ENCODE data around the gene RTL10.
"Not testable (repeated sequence)": the region's sequence is repeated elsewhere in the genome, so short reads cannot be mapped to it uniquely, and the experiment has no call there.

RTL10 gene

GRCh38 chr22:19843107-19843856 is 11.4 kb downstream of the RTL10 start:
- no peak for DNase-seq (ENCODE audit: low spot score)

DNA sequence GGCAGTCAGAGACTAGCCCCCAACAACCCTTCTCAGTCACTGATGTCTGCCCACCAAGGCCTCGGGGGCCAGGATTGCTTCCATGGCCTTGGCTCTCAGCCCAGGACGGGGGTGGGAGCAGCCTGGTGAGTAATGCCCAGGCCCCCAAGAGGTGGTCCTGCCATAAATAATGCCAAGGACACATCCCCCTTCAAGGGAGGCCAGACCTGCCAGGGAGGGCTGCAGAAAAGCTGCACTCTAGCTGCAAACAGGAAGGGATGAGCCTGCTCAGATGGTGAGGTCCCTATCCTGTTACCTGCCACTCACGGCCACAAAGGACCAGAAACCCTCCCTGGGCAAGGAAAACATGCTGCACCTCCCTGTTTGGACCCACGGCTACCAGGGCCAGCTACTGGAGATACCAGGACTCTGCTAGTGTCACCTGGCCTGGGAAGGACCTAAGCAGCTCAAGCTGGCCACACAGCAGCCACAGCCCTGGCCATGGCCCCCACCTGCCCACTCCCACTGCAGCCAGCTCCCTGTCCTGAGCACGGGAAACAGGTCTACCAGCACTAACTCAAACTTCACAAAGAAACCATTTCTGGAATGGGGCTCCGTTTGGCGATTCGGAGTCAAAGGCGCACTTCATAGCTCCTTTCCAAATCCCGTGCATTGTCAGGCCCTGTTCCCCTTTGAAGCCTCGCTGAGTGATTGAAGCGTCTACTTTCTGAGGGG is 12.1 kb downstream of the RTL10 start:
- no peak for DNase-seq (ENCODE audit: low spot score)

DNA sequence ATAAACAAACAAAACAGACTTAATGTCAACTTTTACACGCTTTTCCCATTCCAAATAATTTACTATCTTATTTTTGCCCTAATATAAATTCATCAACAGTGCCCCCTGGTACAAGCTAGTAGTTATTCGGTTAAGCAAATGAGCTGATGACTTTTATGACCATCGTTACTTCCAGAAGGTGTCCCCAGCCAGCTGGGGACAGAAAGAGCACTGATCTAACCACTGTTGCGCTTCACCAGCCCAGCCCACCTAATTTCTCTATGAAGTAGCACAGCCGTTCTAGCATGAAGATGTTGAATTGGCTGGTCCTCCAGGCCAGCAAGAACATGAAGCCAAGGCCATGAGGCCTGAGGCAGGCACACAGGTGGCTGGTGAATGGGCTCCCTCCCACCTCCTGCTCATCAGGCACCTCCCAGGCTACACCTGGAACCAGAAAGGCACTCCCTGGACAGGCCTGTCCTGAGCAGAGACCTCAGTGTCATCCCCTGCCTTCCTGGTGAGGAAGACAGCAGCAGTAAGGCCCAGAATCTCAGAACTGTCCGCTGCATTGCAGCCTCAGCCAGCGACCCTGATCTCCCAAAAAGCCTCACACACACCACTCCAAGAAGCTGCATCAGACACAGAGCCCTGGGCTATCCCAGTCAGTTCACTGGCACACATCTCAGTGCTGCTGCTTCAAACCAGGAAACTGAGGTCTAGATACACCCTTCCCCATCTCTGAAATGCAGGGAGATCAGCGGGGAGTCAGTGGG is 12.9 kb downstream of the RTL10 start:
- DNase-seq (ENCODE audit: low spot score), result no peak

DNA sequence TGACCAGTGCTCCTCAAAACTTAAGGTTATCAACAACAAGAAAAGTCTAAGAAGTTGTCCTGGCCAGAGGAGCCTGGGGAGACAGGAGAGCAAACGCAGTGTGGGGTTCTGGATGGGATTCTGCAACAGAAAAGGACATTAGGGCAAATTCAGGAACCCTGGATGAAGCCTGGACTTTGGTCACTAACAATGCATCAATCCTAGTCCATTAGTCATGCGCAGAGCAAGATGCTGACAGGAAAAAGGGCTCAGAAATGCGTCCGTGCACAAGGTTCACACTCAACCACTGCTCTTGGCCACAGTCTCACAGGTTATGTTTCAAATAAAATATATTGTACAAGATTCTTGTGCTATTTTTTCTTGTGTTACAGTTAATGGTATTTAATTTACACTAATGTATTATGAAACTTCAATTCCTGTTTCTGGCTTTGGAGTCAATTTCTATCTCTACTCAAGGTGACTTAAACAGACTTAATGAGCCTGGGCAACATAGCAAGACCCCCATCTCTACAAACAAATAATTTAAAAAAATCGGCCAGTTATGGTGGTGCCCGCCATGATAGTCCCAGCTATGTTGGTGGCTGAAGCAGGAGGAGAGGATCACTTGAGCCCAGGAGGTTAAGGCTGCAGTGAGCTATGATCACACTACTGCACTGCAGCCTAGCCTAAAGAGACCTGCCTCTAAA is 13.6 kb downstream of the RTL10 start:
- no peak for DNase-seq (ENCODE audit: low spot score)

GRCh38 chr22:19840059-19840458 is 14.6 kb downstream of the RTL10 start:
- DNase-seq (ENCODE audit: low spot score), result no peak

GRCh38 chr22:19837915-19838314 is 16.8 kb downstream of the RTL10 start:
- DNase-seq (ENCODE audit: low spot score), result no peak

DNA sequence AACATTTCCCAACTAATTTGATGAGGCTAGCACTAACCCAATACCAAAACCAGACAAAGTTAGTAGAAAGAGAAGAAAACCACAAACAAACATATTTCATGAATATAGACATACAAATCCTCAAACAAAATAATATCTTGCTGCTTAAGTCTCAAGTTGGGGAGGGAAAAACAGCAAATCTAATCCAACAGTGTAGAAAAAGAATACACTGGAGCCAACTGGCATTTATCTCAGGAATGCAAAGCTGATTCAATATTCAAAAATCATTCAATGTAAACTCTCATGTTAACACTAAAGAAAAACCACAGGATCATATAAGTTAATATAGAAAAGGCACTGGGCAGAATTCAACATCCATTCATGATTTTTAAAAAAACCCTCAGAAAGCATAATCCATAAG is 18.2 kb downstream of the RTL10 start:
- no peak for DNase-seq (ENCODE audit: low spot score)

DNA sequence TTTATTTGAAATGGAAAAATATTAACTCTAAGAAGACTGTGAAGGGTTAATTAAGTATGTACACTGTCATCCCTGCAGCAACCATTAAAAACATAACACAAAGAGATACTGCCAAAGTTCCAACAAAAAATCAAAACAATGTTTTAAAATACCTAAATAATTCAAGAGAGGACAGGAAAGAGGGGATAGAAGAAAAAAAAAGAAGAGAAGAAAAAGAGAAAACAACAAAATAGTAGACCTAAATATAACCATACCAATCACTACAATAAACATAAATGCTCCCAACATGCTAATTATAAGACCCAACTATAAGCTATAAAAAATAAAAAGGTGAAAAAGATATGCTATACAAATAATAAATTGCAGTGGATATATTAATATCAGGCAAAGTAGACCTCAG is 20.1 kb downstream of the RTL10 start:
- no peak for DNase-seq (ENCODE audit: low spot score)

- not testable (repeated sequence) for DNase-seq (ENCODE audit: low spot score)
Measured at GRCh38 chr22:19833327-19833726, 21.3 kb downstream of the RTL10 start.

DNA sequence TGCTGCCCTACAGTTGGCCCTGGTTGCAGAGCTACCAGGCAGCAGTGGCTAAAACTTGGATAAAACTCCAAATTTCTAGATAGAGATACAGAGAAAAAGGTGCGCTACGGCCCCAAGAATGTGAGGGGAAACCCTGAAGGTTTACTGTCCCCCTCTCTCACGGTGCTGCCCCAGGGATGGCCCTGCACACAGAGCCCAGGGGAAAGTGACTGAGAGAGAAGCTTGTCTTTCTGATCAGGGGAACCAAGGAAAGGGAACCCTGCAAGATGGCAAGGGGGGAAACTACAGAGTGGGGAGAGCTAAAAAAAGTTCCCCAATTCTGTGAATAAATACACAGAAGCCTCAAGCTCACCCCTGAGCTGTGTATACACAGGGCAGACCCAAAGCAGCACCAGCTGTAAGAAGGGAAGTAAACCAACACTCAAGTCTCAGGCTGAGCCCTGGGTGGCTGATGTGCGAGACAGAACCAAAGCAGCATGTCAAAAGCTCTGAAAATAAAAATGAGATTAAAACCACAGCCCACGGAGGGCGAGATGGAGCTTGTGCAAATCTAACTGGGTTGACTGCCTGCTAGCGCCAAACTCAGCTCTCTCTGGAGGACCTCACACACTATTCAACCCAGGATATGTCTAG is 22.1 kb downstream of the RTL10 start:
- DNase-seq (ENCODE audit: low spot score), result no peak

- not testable (repeated sequence) for DNase-seq (ENCODE audit: low spot score)
Measured at GRCh38 chr22:19831979-19832378, 22.7 kb downstream of the RTL10 start.

- no peak for DNase-seq (ENCODE audit: low spot score)
Measured at GRCh38 chr22:19831016-19831415, 23.7 kb downstream of the RTL10 start.

- DNase-seq (ENCODE audit: low spot score), result no peak
Measured at GRCh38 chr22:19828035-19828401, 26.7 kb downstream of the RTL10 start.

DNA sequence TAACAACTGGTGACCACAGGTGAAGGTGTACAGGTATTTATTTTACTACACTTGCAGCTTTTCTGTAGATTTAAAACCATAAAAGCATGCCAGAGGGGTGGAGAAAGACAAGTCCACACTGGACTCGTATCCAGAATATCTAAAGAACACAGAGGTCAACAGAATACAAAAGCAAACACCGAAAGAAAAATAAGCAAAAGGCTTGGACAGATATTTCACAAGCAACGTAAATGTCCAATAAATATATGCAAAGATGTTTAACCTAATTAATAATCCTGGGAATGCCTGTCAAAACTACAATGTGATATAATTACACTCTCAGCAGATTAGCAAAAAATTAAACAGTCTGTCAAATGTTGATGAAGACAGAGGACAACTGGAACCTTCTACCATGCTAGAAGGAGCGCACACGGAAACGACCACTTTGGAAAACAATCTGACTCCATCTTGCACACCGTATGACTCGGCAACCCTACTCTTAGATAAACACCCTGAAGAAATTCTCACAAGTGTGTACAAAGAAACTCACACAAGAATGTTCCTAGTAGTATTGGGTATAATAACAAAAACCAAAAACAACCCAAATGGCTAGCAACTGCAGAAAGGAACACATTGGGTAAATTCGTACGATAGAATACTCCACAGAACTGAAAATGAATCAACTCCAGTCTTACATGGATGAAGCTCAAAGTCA is 27.2 kb downstream of the RTL10 start:
- no peak for DNase-seq (ENCODE audit: low spot score)

DNA sequence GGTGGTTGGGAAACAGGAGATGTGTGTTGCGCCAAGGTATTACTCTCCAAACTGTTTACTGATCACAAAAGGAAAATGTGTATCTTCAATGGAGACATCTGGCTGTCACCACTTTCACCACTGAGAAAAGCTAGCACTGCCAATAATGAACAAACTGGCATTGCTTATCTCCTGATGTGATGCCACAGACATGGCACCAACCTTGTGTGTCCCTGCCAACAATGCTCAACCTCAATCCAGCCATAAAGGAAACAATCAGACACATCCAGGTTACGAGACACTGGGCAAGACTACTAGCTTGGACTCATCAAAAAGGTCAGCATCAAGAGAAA is 28.1 kb downstream of the RTL10 start:
- no peak for DNase-seq (ENCODE audit: low spot score)

DNA sequence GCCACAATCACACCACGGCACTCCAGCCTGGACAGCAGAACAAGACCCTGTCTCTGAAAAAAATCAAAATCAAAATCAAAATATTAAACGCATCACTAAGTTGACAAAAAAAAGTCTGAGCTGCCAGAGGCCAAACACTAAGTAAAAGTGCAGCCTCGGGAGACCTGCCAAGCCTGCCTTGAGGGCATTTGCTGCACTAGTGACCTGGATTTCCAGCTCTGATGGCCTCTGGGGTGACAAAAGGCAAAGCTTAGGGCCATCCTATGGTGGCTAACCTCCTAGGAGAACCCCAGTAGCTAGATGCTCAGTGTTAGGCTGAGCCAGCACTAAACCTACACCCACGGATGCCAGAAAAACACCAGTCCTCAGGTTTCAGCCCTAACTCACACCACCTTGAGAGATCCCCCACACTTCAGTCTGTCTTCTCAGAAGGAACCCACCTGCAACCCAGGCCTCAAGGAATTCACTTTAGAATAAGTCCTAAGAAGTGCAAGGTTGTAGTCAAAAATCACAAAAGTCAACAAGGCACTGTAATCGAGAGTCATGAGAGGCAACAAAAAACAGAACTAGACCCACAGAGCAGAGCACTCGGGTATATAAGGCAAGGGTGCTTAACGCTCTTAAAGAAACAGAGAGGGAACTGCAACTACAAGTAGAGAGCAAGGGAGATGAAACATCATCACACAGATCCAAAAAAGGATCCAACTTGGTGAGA is 28.6 kb downstream of the RTL10 start:
- DNase-seq (ENCODE audit: low spot score), result no peak

GRCh38 chr22:19824926-19825339 is 29.7 kb downstream of the RTL10 start:
- no peak for DNase-seq (ENCODE audit: low spot score)

- DNase-seq (ENCODE audit: low spot score), result no peak
Measured at GRCh38 chr22:19824212-19824925, 30.3 kb downstream of the RTL10 start.

GRCh38 chr22:19823902-19824211 is 30.8 kb downstream of the RTL10 start:
- DNase-seq (ENCODE audit: low spot score), result no peak

DNA sequence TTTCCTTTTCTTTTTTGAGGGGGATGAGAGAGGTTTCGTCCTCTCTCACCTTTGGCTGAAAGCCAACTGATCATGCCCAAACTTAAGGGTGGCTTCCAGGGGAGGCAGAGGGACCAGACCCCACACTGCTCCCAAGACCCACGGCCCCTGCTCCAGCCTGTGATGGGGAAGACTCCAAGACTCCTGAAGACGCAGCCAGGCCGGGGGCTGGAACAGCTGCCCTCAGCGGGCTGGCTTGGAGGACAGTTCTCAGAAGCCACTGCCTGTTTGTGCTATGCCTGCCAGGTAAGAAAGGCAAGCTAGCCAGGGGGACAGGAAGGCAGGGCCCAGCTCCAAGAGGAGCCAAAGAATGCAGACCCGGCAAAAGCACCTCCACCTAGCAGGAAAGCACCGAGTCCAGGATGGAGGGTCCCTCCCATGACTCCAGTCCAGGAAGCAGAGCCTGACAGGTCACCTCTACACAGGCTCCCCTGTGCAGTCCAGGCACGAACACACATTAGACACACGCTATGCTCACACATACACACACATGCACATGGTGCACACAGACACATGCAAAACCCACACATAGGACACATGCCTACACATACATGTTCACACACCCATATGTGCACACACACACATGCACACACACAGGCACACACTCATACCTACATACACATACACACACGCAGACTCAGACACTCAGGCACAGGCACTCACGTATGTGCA is 31.3 kb downstream of the RTL10 start:
- no peak for DNase-seq (ENCODE audit: low spot score)

All from activated CD4-positive, alpha-beta T cell treated with anti-CD3 and anti-CD28 coated beads, Interleukin-2, Interleukin-4, amounts not matched to agents 100 ng/mL and 50 ng/mL, durations not matched to agents 16 hours and 8 hours (primary cell).